HepG2 (cell line): ENCODE data around the gene ARFGAP1. TPM values are rescaled to one million over a fixed set of nuclear protein-coding genes. Genes with fewer than 3 reads are reported as not detected.

Experiments
- EED ChIP-seq: sonication (generic); formaldehyde crosslinking; IDR thresholded peaks from 2 replicates; pipeline ENCODE4 v1.5.0; 2020; ENCODE audit warnings: mild to moderate bottlenecking, missing genetic modification reagents
- HNRNPH1 ChIP-seq: fragments of 200-400 bp; formaldehyde crosslinking; optimal IDR thresholded peaks from 2 replicates; pipeline ENCODE3; 2017; ENCODE audit warnings: mild to moderate bottlenecking, low read depth, low read length
- IKZF4 ChIP-seq: sonication (generic); formaldehyde crosslinking; IDR thresholded peaks from 2 replicates; pipeline ENCODE4 v1.5.1; 2020; ENCODE audit warnings: borderline replicate concordance, mild to moderate bottlenecking, low read depth, missing genetic modification reagents; ENCODE audit errors: not compliant biosample characterization
- MBD4 ChIP-seq: IDR thresholded peaks from 2 replicates; pipeline ENCODE4 v1.6.1; 2012; ENCODE audit warnings: low read length, inconsistent platforms, borderline replicate concordance
- PLSCR1 ChIP-seq: sonication (generic); formaldehyde crosslinking; IDR thresholded peaks from 2 replicates; pipeline ENCODE4 v1.5.0; 2020; ENCODE audit warnings: missing genetic modification reagents, mild to moderate bottlenecking, borderline replicate concordance
- SALL1 ChIP-seq: sonication (generic); formaldehyde crosslinking; IDR thresholded peaks from 2 replicates; pipeline ENCODE4 v1.8.0; 2022; ENCODE audit warnings: mild to moderate bottlenecking, missing genetic modification reagents
- TAF15 ChIP-seq: fragments of 200-400 bp; formaldehyde crosslinking; IDR thresholded peaks from one replicate; pipeline ENCODE4 v1.6.1; 2018; ENCODE audit warnings: mild to moderate bottlenecking, low read depth, low read length; ENCODE audit not compliant: poor library complexity, severe bottlenecking
- ZBTB37 ChIP-seq: sonication (generic); formaldehyde crosslinking; IDR thresholded peaks from 2 replicates; pipeline ENCODE4 v1.4.0; 2020; ENCODE audit warnings: mild to moderate bottlenecking, missing genetic modification reagents
- ZBTB49 ChIP-seq: sonication (generic); formaldehyde crosslinking; IDR thresholded peaks from 2 replicates; pipeline ENCODE4 v1.4.0; 2020; ENCODE audit warnings: missing genetic modification reagents, borderline replicate concordance
- ZGPAT ChIP-seq: IDR thresholded peaks from 2 replicates; pipeline ENCODE4 v1.6.1; 2016; ENCODE audit warnings: mild to moderate bottlenecking
- ZNF33B ChIP-seq: sonication (generic); formaldehyde crosslinking; IDR thresholded peaks from 2 replicates; pipeline ENCODE4 v1.5.1; 2020; ENCODE audit warnings: mild to moderate bottlenecking, missing genetic modification reagents
- ZNF512 ChIP-seq: sonication (generic); formaldehyde crosslinking; IDR thresholded peaks from 2 replicates; pipeline ENCODE4 v1.4.0; 2020; ENCODE audit warnings: mild to moderate bottlenecking, missing genetic modification reagents
- ZNF572 ChIP-seq: sonication (generic); formaldehyde crosslinking; IDR thresholded peaks from 2 replicates; pipeline ENCODE4 v1.5.1; 2020; ENCODE audit warnings: mild to moderate bottlenecking, missing genetic modification reagents
- ZNF770 ChIP-seq: sonication (generic); formaldehyde crosslinking; IDR thresholded peaks from 2 replicates; pipeline ENCODE4 v1.5.0; 2020; ENCODE audit warnings: mild to moderate bottlenecking, missing genetic modification reagents
- ZNF839 ChIP-seq: sonication (generic); formaldehyde crosslinking; IDR thresholded peaks from 2 replicates; pipeline ENCODE4 v1.4.0; 2020; ENCODE audit warnings: missing genetic modification reagents, mild to moderate bottlenecking, borderline replicate concordance
- ZSCAN9 ChIP-seq: IDR thresholded peaks from 2 replicates; pipeline ENCODE4 v1.6.1; 2016; ENCODE audit warnings: borderline replicate concordance
- polyA plus RNA-seq, 8 experiments: library from polyadenylated mRNA; depleted of rRNA in 3 of 8; stranded (reverse) in 7 of 8; unstranded in 1 of 8; fragments of >200 nt; fragmentation: Illumina TruSeq in 4 of 8; extraction: Trizol in 4 of 8; gene quantifications; 2 replicates each; pipeline versions ENCODE4 v1.2.1 to v1.2.3, GENCODE V29; 2011 to 2016; ENCODE audit warnings: low read depth in 4 of 8, missing spikeins in 1 of 8, mixed read lengths in 1 of 8; ENCODE audit not compliant: insufficient read depth in 1 of 8
- total RNA-seq, 5 experiments: library from RNA; depleted of rRNA; stranded (reverse); fragments of >200 nt; fragmentation: Illumina TruSeq; extraction: Trizol; gene quantifications; 2 replicates each; pipeline ENCODE4 v1.2.3, GENCODE V29; 2016; ENCODE audit warnings: low read depth in 1 of 5

ARFGAP1 gene
- total and polyA plus RNA-seq, 2 of the 13 experiments (the other 11 are each of a cell fraction or from before 2014, with no cell fraction given): 132 TPM

- TF ChIP-seq PLSCR1 (CRISPR knock-in tag): no peak
- no peak for TF ChIP-seq EED (CRISPR knock-in tag)
- TF ChIP-seq MBD4: no peak
- no peak for TF ChIP-seq TAF15
- no peak for TF ChIP-seq ZNF839 (CRISPR knock-in tag)
- TF ChIP-seq ZNF512 (CRISPR knock-in tag): no peak
- TF ChIP-seq ZBTB37 (CRISPR knock-in tag): 0 out of 2 replicates have a peak, but pooled peaks have one; percentile 48
- TF ChIP-seq ZBTB49 (CRISPR knock-in tag): no peak
- TF ChIP-seq ZGPAT (CRISPR knock-in tag): no peak; the same call in 1 of the 2 replicates
- TF ChIP-seq ZNF33B: no peak
- TF ChIP-seq IKZF4 (CRISPR knock-in tag): no peak
- TF ChIP-seq SALL1 (CRISPR knock-in tag): peak; percentile 57; the same call in 1 of the 2 replicates
- TF ChIP-seq HNRNPH1: no peak
- no peak for TF ChIP-seq ZSCAN9
- peak; percentile 66; the same call in 1 of the 2 replicates for TF ChIP-seq ZNF770 (CRISPR knock-in tag)
- 0 out of 2 replicates have a peak, but pooled peaks have one; percentile 53 for TF ChIP-seq ZNF572 (CRISPR knock-in tag)
Observed at GRCh38 chr20:63261060-63261794, 11.4 kb upstream of the ARFGAP1 start (continued).
